GM12878 (cell line): ENCODE measurements around the gene IFIH1. TPM values are rescaled to one million over a fixed set of nuclear protein-coding genes. Genes with fewer than 3 reads are reported as not detected.

ENCODE experiments used
- ATAC-seq: fragments of 200-7000 bp; cut with Tn5 transposase; 3 replicates; pipeline ENCODE4 v1.9.1; 2020; ENCODE audit warnings: mild to moderate bottlenecking, moderate library complexity
- BruUV-seq: library from RNA; stranded (reverse); fragments of 400-500 nt; replicated peaks from 2 replicates; lab custom pipeline; 2021; lab: Mats Ljungman, UMichigan
- CTCF ChIA-PET: fragments of 300-600 bp; sonication (Branson Sonifier 250); formaldehyde crosslinking; extraction: SDS; loops from one replicate; lab custom pipeline; 2021; ENCODE audit warnings: inconsistent platforms; lab: Yijun Ruan, JAX
- POLR2A ChIA-PET: fragments of 350-600 bp; formaldehyde crosslinking; extraction: SDS; loops from one replicate; lab custom pipeline; 2021; ENCODE audit warnings: inconsistent platforms; lab: Charles Lee
- RAD21 ChIA-PET: fragments of 300-600 bp; sonication (Branson Sonifier 250); formaldehyde crosslinking; loops from one replicate; lab custom pipeline; 2023; ENCODE audit warnings: antibody characterized with exemption; ENCODE audit not compliant: unreplicated experiment; lab: Charles Lee
- SMC1A ChIA-PET: fragments of 300-600 bp; sonication (Branson Sonifier 250); formaldehyde crosslinking; loops from one replicate; lab custom pipeline; 2023; ENCODE audit not compliant: unreplicated experiment, uncharacterized antibody; lab: Charles Lee
- DNase-seq: peaks from one replicate; pipeline ENCODE4 v3.0.0-alpha.2; 2011; ENCODE audit warnings: low read depth, low spot score
- FAIRE-seq: peaks from 3 replicates; lab custom pipeline; 2011; peaks lifted over from hg19 to GRCh38; lab: Jason Lieb, UNC
- H2AFZ ChIP-seq: 2 replicates; pipeline ENCODE4 v1.6.0; 2011; ENCODE audit warnings: low read depth, low read length, control low read depth; ENCODE audit not compliant: control insufficient read depth
- H3K27ac ChIP-seq: 2 replicates; pipeline ENCODE4 v1.5.1; 2011; ENCODE audit warnings: control low read depth; ENCODE audit not compliant: control insufficient read depth, insufficient read depth
- H3K27me3 ChIP-seq, 2 experiments: replicated peaks in 1 of 2; 2 replicates each; pipeline versions ENCODE4 v1.6.0 to v1.6.1; 2011; ENCODE audit warnings: low read length in 1 of 2; ENCODE audit not compliant: control insufficient read depth in 2 of 2, insufficient read depth in 2 of 2
- H3K36me3 ChIP-seq, 2 experiments: 2 replicates each; pipeline ENCODE4 v1.5.1; 2011; ENCODE audit warnings: low read length in 1 of 2; ENCODE audit not compliant: control insufficient read depth in 2 of 2, insufficient read depth in 2 of 2
- H3K4me1 ChIP-seq: 2 replicates; pipeline ENCODE4 v1.6.1; 2011; ENCODE audit warnings: mild to moderate bottlenecking, low read length, moderate library complexity, mixed read lengths; ENCODE audit not compliant: control insufficient read depth, insufficient read depth
- H3K4me2 ChIP-seq: 2 replicates; pipeline ENCODE4 v1.6.0; 2011; ENCODE audit warnings: control low read depth; ENCODE audit not compliant: control insufficient read depth, insufficient read depth
- H3K4me3 ChIP-seq: fragments of 200-600 bp; sonication (generic); 2 replicates; pipeline ENCODE4 v1.5.1; 2016
- H3K79me2 ChIP-seq: 2 replicates; pipeline ENCODE4 v1.6.0; 2011; ENCODE audit warnings: low read length; ENCODE audit not compliant: control insufficient read depth, insufficient read depth
- H3K9ac ChIP-seq: 2 replicates; pipeline ENCODE4 v1.8.0; 2011; ENCODE audit warnings: low read length, control low read depth, mixed read lengths; ENCODE audit not compliant: control insufficient read depth, insufficient read depth
- H3K9me3 ChIP-seq: replicated peaks from 3 replicates; pipeline ENCODE4 v1.5.1; 2011; ENCODE audit warnings: mild to moderate bottlenecking, low read length; ENCODE audit not compliant: control insufficient read depth, insufficient read depth
- H4K20me1 ChIP-seq: 2 replicates; pipeline ENCODE4 v1.6.0; 2011; ENCODE audit not compliant: control insufficient read depth, insufficient read depth
- CHD2 ChIP-seq: IDR thresholded peaks from 2 replicates; pipeline ENCODE4 v1.6.1; 2011; ENCODE audit warnings: low read depth, low read length, improper control_type of control experiment, borderline replicate concordance
- NR2C2 ChIP-seq: IDR thresholded peaks from 2 replicates; pipeline ENCODE4 v1.6.1; 2011; ENCODE audit warnings: borderline replicate concordance, low read depth; ENCODE audit not compliant: control insufficient read depth, insufficient read length
- in situ Hi-C: fragments of 300-500 bp; cut with MboI; formaldehyde crosslinking; loops from 9 replicates; pipeline ENCODE4 v1.14.3; 2018; ENCODE audit warnings: mixed read lengths
- intact Hi-C: fragments of 100-400 bp; cut with micrococcal nuclease; formaldehyde crosslinking; loops from one replicate; pipeline ENCODE4 v1.14.2; 2022; ENCODE audit not compliant: unreplicated experiment
- polyA plus RNA-seq, 11 experiments: library from polyadenylated mRNA; depleted of rRNA in 4 of 11; unstranded in 6 of 11; stranded (reverse) in 5 of 11; fragments of >200 nt; fragmentation: Nextera tagmentation in 4 of 11; fragmentation: Illumina TruSeq in 1 of 11; extraction: Ambion mirVana in 4 of 11; extraction: Trizol in 1 of 11; gene quantifications; 1 replicate in 1 of 11; 2 replicates in 10 of 11; pipeline versions ENCODE4 v1.2.1 to v1.2.3, GENCODE V29; 2011 to 2016; ENCODE audit warnings: inconsistent platforms in 2 of 11, missing spikeins in 2 of 11, low read depth in 1 of 11
- total RNA-seq, 4 experiments: library from RNA; depleted of rRNA in 3 of 4; stranded (reverse); fragments of >200 nt in 3 of 4; fragmentation: Illumina TruSeq in 1 of 4; extraction: Trizol in 1 of 4; gene quantifications; 2 replicates each; pipeline versions ENCODE4 v1.2.1 to v1.2.3, GENCODE V29; 2013 to 2021
- TF ChIP-seq, protein P1 (sequence below): IDR thresholded peaks from 2 replicates; pipeline ENCODE4 v1.6.1; 2012; ENCODE audit warnings: low read depth, low read length, improper control_type of control experiment

Gene IFIH1
- total and polyA plus RNA-seq, 10 of the 15 experiments (the other 5 are each of a cell fraction or from before 2014, with no cell fraction given) = 12.5 to 40.9 (median 28.8) TPM

DNA sequence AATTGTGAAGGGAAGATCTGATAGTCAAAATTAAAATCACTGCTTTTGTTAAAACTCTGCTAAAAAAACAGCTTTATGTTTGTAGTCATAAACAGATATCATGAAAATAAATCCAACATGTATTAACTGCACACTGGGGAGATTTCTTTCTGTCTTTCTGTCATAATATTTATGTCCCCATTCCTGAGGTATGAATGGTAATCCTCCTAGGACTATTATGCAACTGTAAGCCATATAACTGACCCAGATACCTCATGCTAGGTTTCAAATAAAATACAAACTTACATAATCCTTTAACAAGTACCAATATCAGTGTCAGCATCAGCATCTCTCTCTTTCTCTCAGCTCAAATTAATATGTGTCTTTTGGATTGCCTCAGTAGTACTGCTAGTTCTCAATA, 18.2 kb downstream of the IFIH1 start:
- H4K20me1 ChIP-seq = no peaks in the 10 kb centered on the region
- ChIA-PET CTCF (interaction anchor here (0.8 to 18.0 kb wide), 12 partner anchors 5 to 147 kb away, joined by 3 to 316 read pairs (median 25); partner anchors contain the start of genes GCA and IFIH1), POLR2A (interaction anchor here (0.5 kb wide), 1 partner anchor 40 kb away, joined by 3 read pairs; no protein-coding TSS in a partner anchor), SMC1A (interaction anchor here (0.7 to 8.5 kb wide), 9 partner anchors 9 to 80 kb away, joined by 3 to 84 read pairs (median 3); no protein-coding TSS in a partner anchor), RAD21 (interaction anchor here (1.6 to 6.0 kb wide), 5 partner anchors 19 to 175 kb away, joined by 5 to 34 read pairs (median 9); no protein-coding TSS in a partner anchor)
- in situ Hi-C loops = loop anchor here (25.0 kb wide), 1 partner anchor 913 kb away; no protein-coding TSS in a partner anchor
- FAIRE-seq = no peak
- BruUV-seq = no TSS peak
- no peaks in the 10 kb centered on the region for H3K27me3 ChIP-seq
- H3K9me3 ChIP-seq = no peaks in the 10 kb centered on the region
- H3K27ac ChIP-seq = no peak overlapping the region
- H3K9ac ChIP-seq = no peak overlapping the region
- no peak overlapping the region for H3K4me2 ChIP-seq
- H3K79me2 ChIP-seq = no peaks in the 10 kb centered on the region
- no peak for DNase-seq
- intact Hi-C loops = no loop called here
- no peak for TF ChIP-seq CHD2
- TF ChIP-seq NR2C2 = no peak
- TF ChIP-seq, protein P1, sequence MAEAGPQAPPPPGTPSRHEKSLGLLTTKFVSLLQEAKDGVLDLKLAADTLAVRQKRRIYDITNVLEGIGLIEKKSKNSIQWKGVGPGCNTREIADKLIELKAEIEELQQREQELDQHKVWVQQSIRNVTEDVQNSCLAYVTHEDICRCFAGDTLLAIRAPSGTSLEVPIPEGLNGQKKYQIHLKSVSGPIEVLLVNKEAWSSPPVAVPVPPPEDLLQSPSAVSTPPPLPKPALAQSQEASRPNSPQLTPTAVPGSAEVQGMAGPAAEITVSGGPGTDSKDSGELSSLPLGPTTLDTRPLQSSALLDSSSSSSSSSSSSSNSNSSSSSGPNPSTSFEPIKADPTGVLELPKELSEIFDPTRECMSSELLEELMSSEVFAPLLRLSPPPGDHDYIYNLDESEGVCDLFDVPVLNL = no peak
- no peak for ATAC-seq
- no peak overlapping the region for H2AFZ ChIP-seq
- no peak overlapping the region for H3K4me3 ChIP-seq
- H3K4me1 ChIP-seq = no peaks in the 10 kb centered on the region
- H3K36me3 ChIP-seq = peaks cover 0 to 26% of the 10 kb centered on the region in 2 experiments; a peak in 2 of 4 replicates
